WTC11 (cell line): ENCODE data around the gene RNF148. TPM values are rescaled to one million over a fixed set of nuclear protein-coding genes. Genes with fewer than 3 reads are reported as not detected.

Source experiments
- ATAC-seq: fragments of 200-7000 bp; cut with Tn5 transposase; 2 replicates; pipeline ENCODE4 v1.10.0; 2021; ENCODE audit warnings: mild to moderate bottlenecking, moderate library complexity
- CTCF ChIA-PET: fragments of 300-600 bp; sonication (Branson Sonifier 250); formaldehyde crosslinking; loops from one replicate; lab custom pipeline; 2021; ENCODE audit warnings: antibody characterized with exemption; lab: Charles Lee
- POLR2A ChIA-PET: fragments of 350-600 bp; sonication (Branson Sonifier 250); formaldehyde crosslinking; loops from one replicate; lab custom pipeline; 2021; ENCODE audit warnings: antibody characterized with exemption; lab: Charles Lee
- DNase-seq: peaks from one replicate; pipeline ENCODE4 v3.0.0; 2021; ENCODE audit warnings: low spot score
- H3K27ac Mint-ChIP-seq: 2 replicates; pipeline ENCODE4 v1.8.0; 2021; ENCODE audit warnings: mixed read lengths
- H3K27me3 Mint-ChIP-seq: 2 replicates; pipeline ENCODE4 v1.8.0; 2021; ENCODE audit warnings: low read depth, mild to moderate bottlenecking, moderate library complexity, mixed read lengths
- H3K36me3 Mint-ChIP-seq: 2 replicates; pipeline ENCODE4 v1.8.0; 2021; ENCODE audit warnings: mixed read lengths
- H3K4me1 Mint-ChIP-seq: 2 replicates; pipeline ENCODE4 v1.8.0; 2022; ENCODE audit warnings: mixed read lengths
- H3K4me3 Mint-ChIP-seq: 2 replicates; pipeline ENCODE4 v1.8.0; 2021; ENCODE audit warnings: mild to moderate bottlenecking, moderate library complexity, mixed read lengths
- H3K9me3 Mint-ChIP-seq: 2 replicates; pipeline ENCODE4 v1.8.0; 2021; ENCODE audit warnings: mixed read lengths
- AR ChIP-seq: fragments of 250-450 bp; sonication (Bioruptor Pico); IDR thresholded peaks from 2 replicates; pipeline ENCODE4 v1.9.0; 2021; ENCODE audit warnings: mild to moderate bottlenecking
- FOXJ3 ChIP-seq: sonication (generic); formaldehyde crosslinking; IDR thresholded peaks from 2 replicates; pipeline ENCODE4 v1.9.0; 2021; ENCODE audit warnings: missing genetic modification reagents, mild to moderate bottlenecking, borderline replicate concordance
- GRHL2 ChIP-seq: fragments of 250-450 bp; sonication (Bioruptor Pico); IDR thresholded peaks from 2 replicates; pipeline ENCODE4 v1.8.0; 2022; ENCODE audit warnings: mild to moderate bottlenecking, moderate library complexity; ENCODE audit not compliant: insufficient replicate concordance, severe bottlenecking
- JUN ChIP-seq: sonication (generic); formaldehyde crosslinking; IDR thresholded peaks from 2 replicates; pipeline ENCODE4 v1.8.0; 2023; ENCODE audit warnings: mild to moderate bottlenecking, missing genetic modification reagents
- MLX ChIP-seq: sonication (generic); formaldehyde crosslinking; IDR thresholded peaks from 2 replicates; pipeline ENCODE4 v1.8.1; 2023; ENCODE audit warnings: mild to moderate bottlenecking, missing genetic modification reagents, moderate library complexity
- MXD4 ChIP-seq: fragments of 250-450 bp; sonication (Bioruptor Pico); IDR thresholded peaks from 2 replicates; pipeline ENCODE4 v1.8.0; 2021; ENCODE audit warnings: mild to moderate bottlenecking, moderate library complexity, borderline replicate concordance
- NFYB ChIP-seq: sonication (generic); formaldehyde crosslinking; conservative IDR thresholded peaks from 2 replicates; pipeline ENCODE4 v1.8.0; 2022; ENCODE audit warnings: low read depth, missing genetic modification reagents
- NR1H2 ChIP-seq: sonication (generic); formaldehyde crosslinking; IDR thresholded peaks from 2 replicates; pipeline ENCODE4 v1.9.0; 2021; ENCODE audit warnings: mild to moderate bottlenecking, moderate library complexity, missing genetic modification reagents
- PRDM15 ChIP-seq: sonication (generic); formaldehyde crosslinking; IDR thresholded peaks from 2 replicates; pipeline ENCODE4 v1.8.0; 2022; ENCODE audit warnings: missing genetic modification reagents
- TCF7 ChIP-seq: sonication (generic); formaldehyde crosslinking; IDR thresholded peaks from 2 replicates; pipeline ENCODE4 v1.8.0; 2022; ENCODE audit warnings: mild to moderate bottlenecking, low read depth, missing genetic modification reagents, moderate library complexity
- TEAD1 ChIP-seq: sonication (generic); formaldehyde crosslinking; IDR thresholded peaks from 2 replicates; pipeline ENCODE4 v1.8.0; 2022; ENCODE audit warnings: mild to moderate bottlenecking, missing genetic modification reagents
- USF1 ChIP-seq: sonication (generic); formaldehyde crosslinking; IDR thresholded peaks from 2 replicates; pipeline ENCODE4 v1.8.0; 2022; ENCODE audit warnings: mild to moderate bottlenecking, missing genetic modification reagents
- ZNF423 ChIP-seq: fragments of 250-450 bp; sonication (Bioruptor Pico); IDR thresholded peaks from 2 replicates; pipeline ENCODE4 v2.1.2; 2022; ENCODE audit warnings: mild to moderate bottlenecking, moderate library complexity
- ZNF425 ChIP-seq: fragments of 250-450 bp; sonication (Bioruptor Pico); conservative IDR thresholded peaks from 2 replicates; pipeline ENCODE4 v1.9.0; 2021; ENCODE audit warnings: mild to moderate bottlenecking
- total RNA-seq: library from RNA; stranded (reverse); gene quantifications from 3 replicates; pipeline ENCODE4 v1.2.3, GENCODE V29; 2021
- TF ChIP-seq, protein P1 (sequence below): sonication (generic); formaldehyde crosslinking; conservative IDR thresholded peaks from 2 replicates; pipeline ENCODE4 v1.8.1; 2023; ENCODE audit warnings: mild to moderate bottlenecking, low read depth, missing genetic modification reagents, moderate library complexity
- TF ChIP-seq, protein P2 (sequence below): sonication (generic); formaldehyde crosslinking; IDR thresholded peaks from 2 replicates; pipeline ENCODE4 v1.8.0; 2023; ENCODE audit warnings: mild to moderate bottlenecking, missing genetic modification reagents
- TF ChIP-seq, protein P3 (sequence below): fragments of 250-450 bp; sonication (Bioruptor Pico); IDR thresholded peaks from 2 replicates; pipeline ENCODE4 v2.1.2; 2022; ENCODE audit warnings: mild to moderate bottlenecking, moderate library complexity

RNF148 gene
- total RNA-seq, 1 experiment from 2014 or later, result 0.17 TPM

DNA sequence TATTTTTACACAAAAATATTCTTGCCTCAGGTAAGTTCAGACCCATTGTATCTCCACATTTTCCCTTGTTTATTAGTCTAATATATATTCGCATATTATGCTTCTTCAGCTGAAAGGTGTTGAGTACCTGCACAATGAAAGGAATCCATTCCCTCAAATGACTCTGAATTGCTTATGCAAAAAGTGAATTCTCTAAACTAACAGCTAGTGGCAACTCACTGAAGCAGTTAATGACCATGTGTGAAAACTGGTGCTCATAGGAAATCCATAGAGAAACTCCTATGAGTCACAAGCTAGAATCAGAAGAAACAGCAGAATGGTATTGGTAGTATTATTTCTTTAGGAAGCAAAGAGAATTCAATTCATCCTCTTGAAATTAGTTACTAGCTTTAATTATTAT, 33.5 kb upstream of the RNF148 start:
- Mint-ChIP-seq H3K4me3 (peak overlapping the region; percentile 44), H3K4me1 (peaks cover 58% of the 10 kb centered on the region), H3K27ac (peak overlapping the region; percentile 97), H3K9me3 (peaks cover 7% of the 10 kb centered on the region), H3K27me3 (no peaks in the 10 kb centered on the region), H3K36me3 (peaks cover 9% of the 10 kb centered on the region; the same call in 1 of the 2 replicates)
- no peak for DNase-seq
- TF ChIP-seq ZNF423 (CRISPR knock-in tag) (no peak), TCF7 (CRISPR knock-in tag) (no peak), GRHL2 (CRISPR knock-in tag) (no peak), NR1H2 (CRISPR knock-in tag) (no peak), USF1 (CRISPR knock-in tag) (no peak), MXD4 (CRISPR knock-in tag) (no peak)
- TF ChIP-seq, protein P1, sequence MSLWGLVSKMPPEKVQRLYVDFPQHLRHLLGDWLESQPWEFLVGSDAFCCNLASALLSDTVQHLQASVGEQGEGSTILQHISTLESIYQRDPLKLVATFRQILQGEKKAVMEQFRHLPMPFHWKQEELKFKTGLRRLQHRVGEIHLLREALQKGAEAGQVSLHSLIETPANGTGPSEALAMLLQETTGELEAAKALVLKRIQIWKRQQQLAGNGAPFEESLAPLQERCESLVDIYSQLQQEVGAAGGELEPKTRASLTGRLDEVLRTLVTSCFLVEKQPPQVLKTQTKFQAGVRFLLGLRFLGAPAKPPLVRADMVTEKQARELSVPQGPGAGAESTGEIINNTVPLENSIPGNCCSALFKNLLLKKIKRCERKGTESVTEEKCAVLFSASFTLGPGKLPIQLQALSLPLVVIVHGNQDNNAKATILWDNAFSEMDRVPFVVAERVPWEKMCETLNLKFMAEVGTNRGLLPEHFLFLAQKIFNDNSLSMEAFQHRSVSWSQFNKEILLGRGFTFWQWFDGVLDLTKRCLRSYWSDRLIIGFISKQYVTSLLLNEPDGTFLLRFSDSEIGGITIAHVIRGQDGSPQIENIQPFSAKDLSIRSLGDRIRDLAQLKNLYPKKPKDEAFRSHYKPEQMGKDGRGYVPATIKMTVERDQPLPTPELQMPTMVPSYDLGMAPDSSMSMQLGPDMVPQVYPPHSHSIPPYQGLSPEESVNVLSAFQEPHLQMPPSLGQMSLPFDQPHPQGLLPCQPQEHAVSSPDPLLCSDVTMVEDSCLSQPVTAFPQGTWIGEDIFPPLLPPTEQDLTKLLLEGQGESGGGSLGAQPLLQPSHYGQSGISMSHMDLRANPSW, result no peak
- TF ChIP-seq, protein P2, sequence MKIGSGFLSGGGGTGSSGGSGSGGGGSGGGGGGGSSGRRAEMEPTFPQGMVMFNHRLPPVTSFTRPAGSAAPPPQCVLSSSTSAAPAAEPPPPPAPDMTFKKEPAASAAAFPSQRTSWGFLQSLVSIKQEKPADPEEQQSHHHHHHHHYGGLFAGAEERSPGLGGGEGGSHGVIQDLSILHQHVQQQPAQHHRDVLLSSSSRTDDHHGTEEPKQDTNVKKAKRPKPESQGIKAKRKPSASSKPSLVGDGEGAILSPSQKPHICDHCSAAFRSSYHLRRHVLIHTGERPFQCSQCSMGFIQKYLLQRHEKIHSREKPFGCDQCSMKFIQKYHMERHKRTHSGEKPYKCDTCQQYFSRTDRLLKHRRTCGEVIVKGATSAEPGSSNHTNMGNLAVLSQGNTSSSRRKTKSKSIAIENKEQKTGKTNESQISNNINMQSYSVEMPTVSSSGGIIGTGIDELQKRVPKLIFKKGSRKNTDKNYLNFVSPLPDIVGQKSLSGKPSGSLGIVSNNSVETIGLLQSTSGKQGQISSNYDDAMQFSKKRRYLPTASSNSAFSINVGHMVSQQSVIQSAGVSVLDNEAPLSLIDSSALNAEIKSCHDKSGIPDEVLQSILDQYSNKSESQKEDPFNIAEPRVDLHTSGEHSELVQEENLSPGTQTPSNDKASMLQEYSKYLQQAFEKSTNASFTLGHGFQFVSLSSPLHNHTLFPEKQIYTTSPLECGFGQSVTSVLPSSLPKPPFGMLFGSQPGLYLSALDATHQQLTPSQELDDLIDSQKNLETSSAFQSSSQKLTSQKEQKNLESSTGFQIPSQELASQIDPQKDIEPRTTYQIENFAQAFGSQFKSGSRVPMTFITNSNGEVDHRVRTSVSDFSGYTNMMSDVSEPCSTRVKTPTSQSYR (CRISPR knock-in tag), result no peak
- POLR2A ChIA-PET, result no interaction called here
- peak; percentile 47; the same call in 1 of the 2 replicates for ATAC-seq
- CTCF ChIA-PET, result interaction anchor here (1.4 kb wide), 1 partner anchor 67 kb away, joined by 8 read pairs; no protein-coding TSS in a partner anchor

- Mint-ChIP-seq H3K4me1 (peaks cover 17% of the 10 kb centered on the region), H3K27me3 (no peaks in the 10 kb centered on the region), H3K4me3 (no peak overlapping the region), H3K36me3 (peaks cover 5% of the 10 kb centered on the region; the same call in 1 of the 2 replicates), H3K9me3 (0 out of 2 replicates have a peak, but pooled peaks cover 8% of the 10 kb centered on the region), H3K27ac (no peak overlapping the region)
- ATAC-seq, result no peak
- ChIA-PET CTCF (no interaction called here), POLR2A (no interaction called here)
- no peak for DNase-seq
- no peak for TF ChIP-seq JUN (CRISPR knock-in tag)
- TF ChIP-seq ZNF425 (CRISPR knock-in tag), result no peak
- TF ChIP-seq NFYB (CRISPR knock-in tag), result no peak
- TF ChIP-seq MLX (CRISPR knock-in tag), result no peak
- TF ChIP-seq NR1H2 (CRISPR knock-in tag), result no peak
- TF ChIP-seq TEAD1 (CRISPR knock-in tag), result no peak
- TF ChIP-seq, protein P3, sequence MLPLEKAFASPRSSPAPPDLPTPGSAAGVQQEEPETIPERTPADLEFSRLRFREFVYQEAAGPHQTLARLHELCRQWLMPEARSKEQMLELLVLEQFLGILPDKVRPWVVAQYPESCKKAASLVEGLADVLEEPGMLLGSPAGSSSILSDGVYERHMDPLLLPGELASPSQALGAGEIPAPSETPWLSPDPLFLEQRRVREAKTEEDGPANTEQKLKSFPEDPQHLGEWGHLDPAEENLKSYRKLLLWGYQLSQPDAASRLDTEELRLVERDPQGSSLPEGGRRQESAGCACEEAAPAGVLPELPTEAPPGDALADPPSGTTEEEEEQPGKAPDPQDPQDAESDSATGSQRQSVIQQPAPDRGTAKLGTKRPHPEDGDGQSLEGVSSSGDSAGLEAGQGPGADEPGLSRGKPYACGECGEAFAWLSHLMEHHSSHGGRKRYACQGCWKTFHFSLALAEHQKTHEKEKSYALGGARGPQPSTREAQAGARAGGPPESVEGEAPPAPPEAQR (CRISPR knock-in tag), result no peak
- TF ChIP-seq AR (CRISPR knock-in tag), result no peak
- no peak for TF ChIP-seq PRDM15 (CRISPR knock-in tag)
- TF ChIP-seq FOXJ3 (CRISPR knock-in tag), result no peak
Measured at GRCh38 chr7:122727759-122728158, 25.0 kb upstream of the RNF148 start.
